ENCODE results near the gene ABL1. TPM values are rescaled to one million over a fixed set of nuclear protein-coding genes. Genes with fewer than 3 reads are reported as not detected.
A peak's percentile ranks its signal among the peaks of the same experiment; 100 is the strongest.

The ABL1 gene
- total and polyA plus RNA-seq, 2 of the 13 experiments (the other 11 are each of a cell fraction or from before 2014, with no cell fraction given) = 10.8 to 20.4 TPM

- TF ChIP-seq RFX3 (CRISPR knock-in tag; IDR thresholded peaks at IDR 0.05) (no peak), ZSCAN29 (CRISPR knock-in tag; conservative IDR thresholded peaks at IDR 0.05) (no peak), ZNF512 (CRISPR knock-in tag; IDR thresholded peaks at IDR 0.05) (peak; percentile 82), HDAC6 (IDR thresholded peaks at IDR 0.05; ENCODE audit: low read depth, low read length) (no peak), ZNF30 (CRISPR knock-in tag; IDR thresholded peaks at IDR 0.05) (no peak), PAF1 (CRISPR knock-in tag; IDR thresholded peaks at IDR 0.05) (no peak), MED1 (CRISPR knock-in tag; IDR thresholded peaks at IDR 0.05) (no peak), ZNF414 (CRISPR knock-in tag; IDR thresholded peaks at IDR 0.05) (no peak), ZFP82 (CRISPR knock-in tag; IDR thresholded peaks at IDR 0.05; ENCODE audit: borderline replicate concordance) (no peak), SNAPC2 (CRISPR knock-in tag; IDR thresholded peaks at IDR 0.05) (no peak), SMAD9 (CRISPR knock-in tag; IDR thresholded peaks at IDR 0.05) (no peak), YEATS4 (CRISPR knock-in tag; IDR thresholded peaks at IDR 0.05; ENCODE audit: borderline replicate concordance) (no peak), ZNF878 (CRISPR knock-in tag; IDR thresholded peaks at IDR 0.05) (no peak), ZNF235 (CRISPR knock-in tag; IDR thresholded peaks at IDR 0.05; ENCODE audit: borderline replicate concordance) (no peak), MBNL3 (CRISPR knock-in tag; conservative IDR thresholded peaks at IDR 0.05) (no peak), NCOA2 (CRISPR knock-in tag; IDR thresholded peaks at IDR 0.05) (no peak), NFYC (CRISPR knock-in tag; IDR thresholded peaks at IDR 0.05) (no peak), SAP130 (CRISPR knock-in tag; IDR thresholded peaks at IDR 0.05; ENCODE audit: low read depth) (peak; percentile 33; the same call in 1 of the 2 replicates), ZNF883 (CRISPR knock-in tag; IDR thresholded peaks at IDR 0.05; ENCODE audit: not compliant biosample characterization) (no peak), HNF1B (CRISPR knock-in tag; IDR thresholded peaks at IDR 0.05) (no peak), MXD3 (CRISPR knock-in tag; IDR thresholded peaks at IDR 0.05) (0 out of 2 replicates have a peak, but pooled peaks have one; percentile 43), ATF5 (CRISPR knock-in tag; IDR thresholded peaks at IDR 0.05; ENCODE audit: low read depth) (no peak)
Measured at GRCh38 chr9:130835441-130836298, 616 bp downstream of the ABL1 start (continued).

Data from HepG2 (cell line).